A673 (cell line): ENCODE results near the gene PALD1.

ENCODE experiments used
- CTCF ChIP-seq: fragments of 300-800, 200-600 bp; sonication (generic); conservative IDR thresholded peaks from 2 replicates; pipeline ENCODE4 v1.5.1; 2017; ENCODE audit warnings: low read depth, mild to moderate bottlenecking, antibody characterized with exemption, low read length, moderate library complexity, mixed read lengths
- EZH2 ChIP-seq: fragments of 200-600 bp; sonication (generic); IDR thresholded peaks from 2 replicates; pipeline ENCODE4 v1.6.1; 2017; ENCODE audit warnings: borderline replicate concordance, low read depth, mild to moderate bottlenecking, mixed read lengths, antibody characterized with exemption, low read length; ENCODE audit not compliant: poor library complexity, severe bottlenecking

- no peak for TF ChIP-seq CTCF
- no peak for TF ChIP-seq EZH2
Measured at GRCh38 chr10:70458329-70459060, 20.1 kb upstream of the PALD1 start.
